Uterus (tissue), 2 donors: ENCODE measurements around the gene HDAC7.

Source experiments
- POLR2A ChIP-seq, 2 donors: fragments of 450-650 bp; IDR thresholded peaks; one replicate each; pipeline ENCODE4 v1.6.1; 2016; ENCODE audit warnings: antibody characterized with exemption in 2 of 2, mild to moderate bottlenecking in 1 of 2, moderate library complexity in 1 of 2
- TF ChIP-seq, protein P1 (sequence below), 4 experiments: fragments of 200-600 bp in 2 of 4; fragments of 450-650 bp in 2 of 4; sonication (generic) in 2 of 4; IDR thresholded peaks; one replicate each; pipeline ENCODE4 v1.5.1; 2016 to 2019; ENCODE audit warnings: antibody characterized with exemption in 4 of 4, mild to moderate bottlenecking in 2 of 4, moderate library complexity in 1 of 4

- TF ChIP-seq, protein P1, sequence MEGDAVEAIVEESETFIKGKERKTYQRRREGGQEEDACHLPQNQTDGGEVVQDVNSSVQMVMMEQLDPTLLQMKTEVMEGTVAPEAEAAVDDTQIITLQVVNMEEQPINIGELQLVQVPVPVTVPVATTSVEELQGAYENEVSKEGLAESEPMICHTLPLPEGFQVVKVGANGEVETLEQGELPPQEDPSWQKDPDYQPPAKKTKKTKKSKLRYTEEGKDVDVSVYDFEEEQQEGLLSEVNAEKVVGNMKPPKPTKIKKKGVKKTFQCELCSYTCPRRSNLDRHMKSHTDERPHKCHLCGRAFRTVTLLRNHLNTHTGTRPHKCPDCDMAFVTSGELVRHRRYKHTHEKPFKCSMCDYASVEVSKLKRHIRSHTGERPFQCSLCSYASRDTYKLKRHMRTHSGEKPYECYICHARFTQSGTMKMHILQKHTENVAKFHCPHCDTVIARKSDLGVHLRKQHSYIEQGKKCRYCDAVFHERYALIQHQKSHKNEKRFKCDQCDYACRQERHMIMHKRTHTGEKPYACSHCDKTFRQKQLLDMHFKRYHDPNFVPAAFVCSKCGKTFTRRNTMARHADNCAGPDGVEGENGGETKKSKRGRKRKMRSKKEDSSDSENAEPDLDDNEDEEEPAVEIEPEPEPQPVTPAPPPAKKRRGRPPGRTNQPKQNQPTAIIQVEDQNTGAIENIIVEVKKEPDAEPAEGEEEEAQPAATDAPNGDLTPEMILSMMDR (IDR thresholded peaks at IDR 0.05) = no peak
- no peak for TF ChIP-seq POLR2A (IDR thresholded peaks at IDR 0.05)
These were observed 53.0 kb downstream of the HDAC7 start for GRCh38 chr12:47766502-47767215.
